Measurements from ENCODE around the gene MCF2L2. TPM values are rescaled to one million over a fixed set of nuclear protein-coding genes. Genes with fewer than 3 reads are reported as not detected.
A peak's percentile ranks its signal among the peaks of the same experiment; 100 is the strongest.

Gene MCF2L2
- total and polyA plus RNA-seq, 7 donors, result 0.17 to 2.7 (median 0.57) TPM

- WGBS, 3 donors, result 56 to 80% (median 74%) methylated on average over 4 of the region's 4 CpGs
- TF ChIP-seq CTCF (IDR thresholded peaks at IDR 0.05), result no peak
- H3K36me3 ChIP-seq (ENCODE audit: insufficient read depth in 1 of 2, low read depth in 1 of 2), result peaks cover 2 to 6% of the 10 kb centered on the region in 2 donors
- ATAC-seq, result peak; percentile 27 to 54 (median 32)
- no peaks in the 10 kb centered on the region for H3K27me3 ChIP-seq (ENCODE audit: insufficient read depth in 3 of 3, low read length in 2 of 3)
- H3K4me3 ChIP-seq, result peak overlapping the region; percentile 89
- H3K4me1 ChIP-seq, result peaks cover 26% of the 10 kb centered on the region
- peak overlapping the region; percentile 95 for H3K27ac ChIP-seq
- no peak for DNase-seq
- intact Hi-C loops (cut with DNase I), result loop anchor here in 1 of 2 donors (2.0 kb wide), 1 partner anchor 31 kb away; no protein-coding TSS in a partner anchor
- no peaks in the 10 kb centered on the region for H3K9me3 ChIP-seq
Observed at GRCh38 chr3:183255348-183255730, 173.1 kb downstream of the MCF2L2 start.

- DNase-seq (peak in 1 of 2 donors; percentile 59), ATAC-seq (peak; percentile 33 to 49 (median 43))
- Histone ChIP-seq H3K4me3 (peak overlapping the region; percentile 89), H3K27me3 (ENCODE audit: insufficient read depth in 3 of 3, low read length in 2 of 3) (no peaks in the 10 kb centered on the region), H3K4me1 (peaks cover 20% of the 10 kb centered on the region), H3K36me3 (ENCODE audit: insufficient read depth in 1 of 2, low read depth in 1 of 2) (peaks cover 0 to 6% of the 10 kb centered on the region in 2 donors), H3K9me3 (no peaks in the 10 kb centered on the region), H3K27ac (peak overlapping the region; percentile 95)
- 5 to 11% (median 5%) methylated on average over 37 to 49 of the region's 49 CpGs for WGBS, 3 donors
- intact Hi-C loops (cut with DNase I), result loop anchor here (2.0 to 5.0 kb wide), 5 partner anchors 32 to 128 kb away; no protein-coding TSS in a partner anchor
- no peak for TF ChIP-seq CTCF (IDR thresholded peaks at IDR 0.05)
Observed at GRCh38 chr3:183254487-183255347, 173.7 kb downstream of the MCF2L2 start.

GRCh38 chr3:183253528-183254486 lies 174.6 kb downstream of the MCF2L2 start:
- TF ChIP-seq CTCF (IDR thresholded peaks at IDR 0.05), result peak; percentile 20
- DNase-seq (peak; percentile 80 to 88), ATAC-seq (peak; percentile 78 to 87 (median 82))
- Histone ChIP-seq H3K4me3 (peak overlapping the region; percentile 89), H3K4me1 (peaks cover 11% of the 10 kb centered on the region), H3K36me3 (ENCODE audit: insufficient read depth in 1 of 2, low read depth in 1 of 2) (peaks cover 0 to 6% of the 10 kb centered on the region in 2 donors), H3K27me3 (ENCODE audit: insufficient read depth in 3 of 3, low read length in 2 of 3) (no peaks in the 10 kb centered on the region), H3K9me3 (no peaks in the 10 kb centered on the region), H3K27ac (peak overlapping the region; percentile 95)
- 0 to 1% (median 0%) methylated on average over 63 to 111 of the region's 111 CpGs for WGBS, 3 donors
- intact Hi-C loops (cut with DNase I), result loop anchor here (2.0 to 5.0 kb wide), 6 partner anchors 33 to 129 kb away; no protein-coding TSS in a partner anchor

GRCh38 chr3:183252973-183253527 lies 175.4 kb downstream of the MCF2L2 start, which contains the start of gene B3GNT5:
Gene B3GNT5, plus strand, starts transcription at chr3:183253253. Its CDS starts 16,546 bp downstream, at chr3:183269799.
- no peak for TF ChIP-seq CTCF (IDR thresholded peaks at IDR 0.05)
- peaks cover 0 to 6% of the 10 kb centered on the region in 2 donors for H3K36me3 ChIP-seq (ENCODE audit: insufficient read depth in 1 of 2, low read depth in 1 of 2)
- 0 to 1% (median 1%) methylated on average over 37 to 43 of the region's 43 CpGs for WGBS, 3 donors
- DNase-seq (peak; percentile 49 to 51), ATAC-seq (peak; percentile 21 to 54 (median 52))
- no peaks in the 10 kb centered on the region for H3K9me3 ChIP-seq
- H3K27me3 ChIP-seq (ENCODE audit: insufficient read depth in 3 of 3, low read length in 2 of 3), result no peaks in the 10 kb centered on the region
- peaks cover 9% of the 10 kb centered on the region for H3K4me1 ChIP-seq
- intact Hi-C loops (cut with DNase I), result loop anchor here (2.0 to 5.0 kb wide), 5 partner anchors 54 to 130 kb away; no protein-coding TSS in a partner anchor
- H3K4me3 ChIP-seq, result peak within 1 kb of the TSS; percentile 89
- peak within 1 kb of the TSS; percentile 95 for H3K27ac ChIP-seq
